K562 treated with DMSO at 1 percent for 48 hours (cell line): ENCODE measurements around the gene CHCHD10. TPM values are rescaled to one million over a fixed set of nuclear protein-coding genes. Genes with fewer than 3 reads are reported as not detected.

ENCODE experiments used
- total RNA-seq: library from RNA; unstranded; fragments of 300-600 nt; gene quantifications from 2 replicates; pipeline ENCODE4 v1.2.3, GENCODE V29; 2022; ENCODE audit warnings: low replicate concordance; ENCODE audit errors: extremely low read depth

Gene CHCHD10
- total RNA-seq = not detected in 2 replicates

DNA sequence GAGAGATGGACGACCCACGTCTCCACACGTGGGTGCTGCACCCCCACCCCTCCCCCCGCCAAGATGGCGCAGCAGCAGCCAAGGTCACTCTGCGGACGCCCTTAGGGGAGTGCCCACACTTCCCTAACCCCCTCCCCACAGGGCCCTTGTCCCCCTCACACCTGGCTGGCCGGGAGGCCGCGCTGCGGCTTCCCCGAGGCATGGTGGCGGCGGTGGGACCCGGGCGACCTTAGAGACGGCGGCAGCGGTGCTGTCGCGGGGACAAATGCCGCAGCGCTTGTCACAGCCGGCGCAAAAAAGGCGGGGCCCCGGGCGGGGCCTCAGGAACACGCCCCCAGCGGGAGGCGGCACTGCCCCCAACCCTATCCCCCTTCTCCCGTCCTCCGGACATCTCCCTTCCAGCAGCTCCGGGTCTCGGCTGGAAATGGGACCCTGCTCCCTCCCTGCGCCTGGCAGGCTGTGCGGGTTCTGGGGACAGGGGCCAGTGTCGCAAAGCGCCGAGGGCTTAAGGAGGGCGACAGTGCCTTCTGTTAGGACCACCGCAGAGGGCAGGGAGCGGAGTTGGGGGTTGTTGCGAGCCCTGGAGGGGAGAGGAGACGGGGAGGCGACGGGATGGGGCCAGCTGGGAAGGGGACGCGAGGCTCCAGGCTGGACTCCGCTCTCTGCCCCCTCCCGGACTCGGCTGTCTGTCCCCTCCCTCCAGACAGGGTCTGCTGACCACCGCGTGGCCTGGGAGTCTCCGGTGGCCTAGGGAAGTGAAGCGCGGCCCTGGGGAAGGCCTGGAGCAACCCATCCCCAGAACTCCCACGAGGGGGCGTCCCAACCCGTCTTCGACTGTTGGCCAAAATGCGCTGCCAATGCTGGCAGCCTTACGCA, at the start of gene CHCHD10:
Gene CHCHD10, minus strand, starts transcription at position 300 of the 876 bp plus-strand sequence. Its CDS starts 98 bp downstream, at position 202.

GRCh38 chr22:23786752-23787599, 19.2 kb upstream of the CHCHD10 start, which contains the start of gene SMARCB1:
TSS of gene SMARCB1 (plus strand) at chr22:23786966. CDS start at chr22:23787170, 204 bp downstream.

DNA sequence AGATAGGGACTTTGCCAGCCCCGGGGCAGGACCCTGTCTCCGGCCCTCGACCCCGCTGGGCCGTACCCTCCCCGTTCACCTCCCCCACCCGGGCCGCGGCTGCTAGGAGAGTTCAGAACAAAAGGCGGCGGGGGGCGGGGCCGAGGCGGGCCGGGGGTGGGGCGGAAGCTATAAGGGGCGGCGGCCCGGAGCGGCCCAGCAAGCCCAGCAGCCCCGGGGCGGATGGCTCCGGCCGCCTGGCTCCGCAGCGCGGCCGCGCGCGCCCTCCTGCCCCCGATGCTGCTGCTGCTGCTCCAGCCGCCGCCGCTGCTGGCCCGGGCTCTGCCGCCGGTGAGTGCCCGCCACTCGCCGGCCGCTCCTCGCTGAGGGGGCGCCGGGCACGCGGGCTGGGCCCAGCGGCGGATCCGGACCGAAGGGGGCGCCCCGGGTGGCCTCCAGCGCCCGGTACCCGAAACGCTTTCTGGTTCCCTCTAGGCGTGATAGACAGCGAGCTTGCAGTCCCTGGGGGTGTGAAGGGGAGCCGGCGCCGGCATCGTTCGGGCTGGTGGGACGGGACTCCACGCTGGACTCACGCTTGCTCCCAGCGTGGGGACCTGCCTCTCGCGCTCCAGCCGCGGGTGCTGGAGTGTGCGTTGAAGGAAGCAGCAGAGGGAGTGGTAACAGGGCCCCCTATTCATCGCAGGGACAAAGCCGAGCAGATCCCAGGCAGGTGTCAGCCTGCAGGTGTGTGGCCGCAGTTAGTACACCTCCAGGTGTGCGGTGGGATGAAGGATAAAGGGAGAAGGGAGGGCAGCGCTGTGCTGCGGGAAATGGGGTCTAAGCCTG, 5.1 kb upstream of the CHCHD10 start, which contains the start of gene MMP11:
Gene MMP11, plus strand, starts transcription at position 201 of the 825 bp plus-strand sequence. Its CDS starts 22 bp downstream, at position 223.

DNA sequence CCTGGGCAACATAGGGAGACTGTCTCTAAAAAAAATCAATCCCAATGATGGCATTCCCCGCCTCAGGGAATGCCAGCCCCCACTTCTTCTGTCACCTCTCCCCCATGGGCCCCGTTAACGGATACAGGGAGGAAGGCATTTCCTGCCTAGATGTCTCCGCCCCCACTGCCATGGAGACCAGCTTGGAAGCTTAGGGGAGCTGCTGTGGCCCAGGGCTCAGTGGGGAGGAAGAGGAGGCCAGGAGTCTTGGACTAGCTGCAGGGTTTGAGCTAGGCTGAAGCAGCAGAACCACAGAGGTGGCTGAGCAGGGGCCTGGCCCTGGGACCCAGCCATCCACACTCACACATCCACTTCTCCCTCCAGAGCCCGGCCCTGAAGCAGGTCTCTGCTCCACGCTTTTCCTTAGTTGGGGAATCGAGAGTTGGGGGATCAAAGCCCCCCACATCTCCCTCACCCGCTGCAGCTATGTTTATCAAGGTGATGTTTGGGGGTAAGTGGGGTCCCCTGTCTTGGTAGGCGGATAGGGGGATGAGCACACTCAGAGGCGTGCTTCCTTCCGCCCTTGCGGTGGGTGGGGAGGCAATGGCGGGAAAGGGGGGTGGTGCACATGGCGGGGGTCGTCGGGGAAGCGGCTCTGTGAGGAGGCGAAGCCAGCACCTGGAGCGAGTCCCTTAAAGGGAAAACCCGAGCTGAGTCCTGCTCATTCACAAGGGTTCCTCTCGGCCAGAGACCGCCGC, 4.8 kb downstream of the CHCHD10 start, which contains the start of gene C22orf15:
Gene C22orf15, plus strand, starts transcription at position 149 of the 737 bp plus-strand sequence. Its CDS starts 317 bp downstream, at position 466.

GRCh38 chr22:23754220-23754919, 13.4 kb downstream of the CHCHD10 start, which contains the start of gene VPREB3:
TSS of gene VPREB3 (minus strand) at chr22:23754425. CDS start at chr22:23754363, 62 bp downstream.

GRCh38 chr22:23750714-23751440, 16.9 kb downstream of the CHCHD10 start, which contains the start of gene ZNF70:
TSS of gene ZNF70 (minus strand) at chr22:23751112. CDS start at chr22:23745140, 5,972 bp downstream.

Other genes starting within 250 kb of the CHCHD10 start
- gene IGLL1, start 187.7 kb downstream of the CHCHD10 start, total RNA-seq = not detected in 2 replicates
- gene DRICH1, start 135.7 kb downstream of the CHCHD10 start, total RNA-seq = not detected in 2 replicates
- gene RGL4, start 77.0 kb downstream of the CHCHD10 start, total RNA-seq = not detected in 2 replicates
- gene ZNF70, start 16.9 kb downstream of the CHCHD10 start, total RNA-seq = not detected in 2 replicates
- not detected in 2 replicates for gene VPREB3, start 13.5 kb downstream of the CHCHD10 start, total RNA-seq
- gene C22orf15, start 5.0 kb downstream of the CHCHD10 start, total RNA-seq = not detected in 2 replicates
- not detected in 2 replicates for gene MMP11, start 4.9 kb upstream of the CHCHD10 start, total RNA-seq
- gene SMARCB1, start 19.0 kb upstream of the CHCHD10 start, total RNA-seq = not detected in 2 replicates
- gene DERL3, start 71.0 kb upstream of the CHCHD10 start, total RNA-seq = not detected in 2 replicates
- gene SLC2A11, start 89.9 kb upstream of the CHCHD10 start, total RNA-seq = not detected in 2 replicates
- gene MIF, start 126.4 kb upstream of the CHCHD10 start, total RNA-seq = not detected in 2 replicates
- not detected in 2 replicates for gene GSTT2B, start 193.2 kb upstream of the CHCHD10 start, total RNA-seq
- gene DDTL, start 198.9 kb upstream of the CHCHD10 start, total RNA-seq = not detected in 2 replicates
- gene DDT, start 206.5 kb upstream of the CHCHD10 start, total RNA-seq = not detected in 2 replicates
- gene GSTT2, start 212.2 kb upstream of the CHCHD10 start, total RNA-seq = not detected in 2 replicates
- not detected in 2 replicates for gene GSTT4, start 237.5 kb upstream of the CHCHD10 start, total RNA-seq
- not detected in 2 replicates for gene CABIN1, start 243.3 kb upstream of the CHCHD10 start, total RNA-seq